Uterus (tissue), 4 donors: ENCODE data around the gene CA6. TPM values are rescaled to one million over a fixed set of nuclear protein-coding genes. Genes with fewer than 3 reads are reported as not detected.

ENCODE experiments used
- DNase-seq, 2 donors: peaks; one replicate each; pipeline ENCODE4 v3.0.0-alpha.2; 2019 to 2020
- H3K27ac ChIP-seq, 2 donors: fragments of 200-600 bp; sonication (generic); 1 replicate in 1 of 2; 2 replicates in 1 of 2; pipeline ENCODE4 v1.5.1; 2016 to 2018
- H3K27me3 ChIP-seq, 2 donors: fragments of 200-600 bp; sonication (generic); one replicate each; pipeline ENCODE4 v1.5.1; 2018 to 2019; ENCODE audit warnings: control low read depth in 1 of 2
- H3K36me3 ChIP-seq, 2 donors: fragments of 200-600 bp; sonication (generic); one replicate each; pipeline ENCODE4 v1.5.1; 2019; ENCODE audit warnings: control low read depth in 1 of 2
- H3K4me1 ChIP-seq, 2 donors: fragments of 200-600 bp; sonication (generic); one replicate each; pipeline ENCODE4 v1.5.1; 2018 to 2019; ENCODE audit warnings: control low read depth in 1 of 2
- H3K4me3 ChIP-seq, 2 donors: fragments of 200-600 bp; sonication (generic); 1 replicate in 1 of 2; 2 replicates in 1 of 2; pipeline ENCODE4 v1.5.1; 2018 to 2019; ENCODE audit warnings: mild to moderate bottlenecking in 1 of 2
- H3K9me3 ChIP-seq, 2 donors: fragments of 200-600 bp; sonication (generic); one replicate each; pipeline ENCODE4 v1.5.1; 2019; ENCODE audit warnings: control low read depth in 1 of 2
- POLR2A ChIP-seq, 2 donors: fragments of 450-650 bp; IDR thresholded peaks; one replicate each; pipeline ENCODE4 v1.6.1; 2016; ENCODE audit warnings: antibody characterized with exemption in 2 of 2, mild to moderate bottlenecking in 1 of 2, moderate library complexity in 1 of 2
- intact Hi-C: fragments of 100-400 bp; cut with DNase I; formaldehyde crosslinking; loops from one replicate; pipeline ENCODE4 v1.15.1; 2023; ENCODE audit warnings: low total_unique reads
- total RNA-seq, 4 donors: library from RNA; depleted of rRNA in 3 of 4; stranded (reverse); fragments of >200 nt in 3 of 4; gene quantifications; one replicate each; pipeline versions ENCODE4 v1.1.0 to v1.2.4, GENCODE V29; 2014 to 2023
- TF ChIP-seq, protein P1 (sequence below), 4 experiments: fragments of 200-600 bp in 2 of 4; fragments of 450-650 bp in 2 of 4; sonication (generic) in 2 of 4; IDR thresholded peaks; one replicate each; pipeline ENCODE4 v1.5.1; 2016 to 2019; ENCODE audit warnings: antibody characterized with exemption in 4 of 4, mild to moderate bottlenecking in 2 of 4, moderate library complexity in 1 of 4
- donor health status: DM: yes; HTN: yes; CAD: no.

The CA6 gene
- total RNA-seq, 4 donors from 2014 or later, result not detected

DNA sequence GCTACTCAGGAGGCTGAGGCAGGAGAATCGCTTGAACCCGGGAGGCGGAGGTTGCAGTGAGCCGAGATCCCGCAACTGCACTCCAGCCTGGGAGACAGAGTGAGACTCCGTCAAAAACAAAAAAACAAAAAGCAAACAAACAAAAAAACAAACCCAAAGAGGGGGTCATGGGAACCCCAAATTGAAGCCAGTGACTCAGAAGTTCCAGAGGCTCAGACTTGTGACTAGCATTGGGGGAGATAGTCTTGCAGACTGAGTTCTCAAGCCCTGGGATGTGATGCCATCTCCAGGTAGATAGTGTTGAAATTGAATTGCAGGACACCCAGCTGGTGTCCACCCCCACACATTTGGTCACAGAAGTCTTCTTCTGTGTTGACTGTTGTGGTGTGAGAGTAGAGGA lies 42.3 kb upstream of the CA6 start:
- H3K4me1 ChIP-seq, result no peaks in the 10 kb centered on the region

DNA sequence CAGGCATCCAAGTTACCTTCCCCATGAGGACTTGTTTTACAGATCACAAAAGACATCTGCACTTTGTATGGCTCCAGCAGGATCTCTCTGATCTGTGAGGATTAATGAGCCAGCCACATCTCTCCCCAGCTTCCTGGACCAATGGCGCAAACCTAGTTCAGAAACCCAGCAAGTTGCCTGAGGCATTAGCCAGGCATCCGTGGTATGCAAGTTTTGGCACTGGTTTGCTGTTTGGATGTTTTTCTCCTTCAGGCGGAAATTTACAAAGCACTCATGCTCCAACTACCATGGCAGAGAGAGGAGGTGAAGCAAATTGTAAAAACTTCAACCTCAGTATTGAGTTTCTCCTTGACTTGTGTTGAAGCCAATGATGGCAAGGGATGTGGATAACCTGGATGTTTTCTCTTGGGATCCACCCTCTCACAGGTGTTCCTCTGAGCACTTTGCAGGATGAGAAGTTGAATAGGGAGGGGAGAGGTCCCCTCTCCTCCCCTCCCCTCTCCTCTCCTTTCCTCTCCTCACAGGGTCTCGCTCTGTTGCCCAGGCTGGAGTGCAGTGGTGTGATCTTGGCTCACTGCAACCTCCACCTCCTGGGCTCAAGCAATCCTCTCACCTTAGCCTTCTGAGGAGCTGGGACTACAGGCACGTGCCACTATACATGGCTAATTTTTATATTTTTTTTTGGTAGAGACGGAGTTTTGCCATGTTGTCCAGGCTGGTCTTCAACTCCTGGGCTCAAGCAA lies 41.6 kb upstream of the CA6 start:
- Histone ChIP-seq H3K36me3 (no peaks in the 10 kb centered on the region), H3K27ac (peak overlapping the region; percentile 22 to 67), H3K9me3 (no peaks in the 10 kb centered on the region), H3K4me1 (no peaks in the 10 kb centered on the region), H3K27me3 (no peaks in the 10 kb centered on the region), H3K4me3 (no peak overlapping the region)
- TF ChIP-seq, protein P1, sequence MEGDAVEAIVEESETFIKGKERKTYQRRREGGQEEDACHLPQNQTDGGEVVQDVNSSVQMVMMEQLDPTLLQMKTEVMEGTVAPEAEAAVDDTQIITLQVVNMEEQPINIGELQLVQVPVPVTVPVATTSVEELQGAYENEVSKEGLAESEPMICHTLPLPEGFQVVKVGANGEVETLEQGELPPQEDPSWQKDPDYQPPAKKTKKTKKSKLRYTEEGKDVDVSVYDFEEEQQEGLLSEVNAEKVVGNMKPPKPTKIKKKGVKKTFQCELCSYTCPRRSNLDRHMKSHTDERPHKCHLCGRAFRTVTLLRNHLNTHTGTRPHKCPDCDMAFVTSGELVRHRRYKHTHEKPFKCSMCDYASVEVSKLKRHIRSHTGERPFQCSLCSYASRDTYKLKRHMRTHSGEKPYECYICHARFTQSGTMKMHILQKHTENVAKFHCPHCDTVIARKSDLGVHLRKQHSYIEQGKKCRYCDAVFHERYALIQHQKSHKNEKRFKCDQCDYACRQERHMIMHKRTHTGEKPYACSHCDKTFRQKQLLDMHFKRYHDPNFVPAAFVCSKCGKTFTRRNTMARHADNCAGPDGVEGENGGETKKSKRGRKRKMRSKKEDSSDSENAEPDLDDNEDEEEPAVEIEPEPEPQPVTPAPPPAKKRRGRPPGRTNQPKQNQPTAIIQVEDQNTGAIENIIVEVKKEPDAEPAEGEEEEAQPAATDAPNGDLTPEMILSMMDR (IDR thresholded peaks at IDR 0.05), result no peak
- TF ChIP-seq POLR2A (IDR thresholded peaks at IDR 0.05), result no peak
- peak; percentile 46 to 67 for DNase-seq
- intact Hi-C loops, result no loop called here

More for the DNA sequence above, 42.3 kb upstream of the CA6 start:
- H3K27ac ChIP-seq, result peak overlapping the region in 1 of 2 donors; percentile 67
- H3K9me3 ChIP-seq, result no peaks in the 10 kb centered on the region
- H3K4me3 ChIP-seq, result no peak overlapping the region
- intact Hi-C loops, result no loop called here
- TF ChIP-seq, protein P1 (IDR thresholded peaks at IDR 0.05), result no peak
- TF ChIP-seq POLR2A (IDR thresholded peaks at IDR 0.05), result no peak
- no peaks in the 10 kb centered on the region for H3K27me3 ChIP-seq
- no peaks in the 10 kb centered on the region for H3K36me3 ChIP-seq
- DNase-seq, result no peak

DNA sequence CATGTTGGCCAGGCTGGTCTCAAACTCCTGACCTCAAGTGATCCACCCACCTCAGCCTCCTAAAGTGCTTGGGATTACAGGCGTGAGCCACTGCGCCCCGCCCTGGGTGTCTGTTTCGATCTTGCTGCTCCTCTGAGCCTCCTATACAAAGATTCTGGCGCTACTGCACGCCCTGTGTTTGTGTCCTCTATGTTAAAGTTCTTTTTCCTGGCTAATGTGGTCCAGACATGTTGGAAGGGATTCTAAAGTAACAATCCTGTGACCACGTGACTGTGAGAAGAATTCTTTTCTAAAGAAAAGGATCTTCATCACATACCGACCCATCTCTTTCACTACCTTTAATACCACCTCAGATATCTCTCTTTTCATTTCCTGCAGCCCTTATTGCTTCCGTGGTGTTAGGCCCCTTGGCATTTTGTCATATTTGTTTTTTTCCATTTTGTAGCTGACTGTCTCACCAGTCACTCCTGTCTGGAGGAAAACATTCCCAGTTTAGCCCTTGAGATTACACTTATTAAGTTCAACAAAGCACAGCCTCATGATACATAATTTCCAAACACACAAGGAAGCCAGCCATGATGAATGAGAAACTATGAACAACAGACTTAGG lies 40.0 kb upstream of the CA6 start:
- no peaks in the 10 kb centered on the region for H3K9me3 ChIP-seq
- H3K4me3 ChIP-seq, result no peak overlapping the region
- no peaks in the 10 kb centered on the region for H3K4me1 ChIP-seq
- no peaks in the 10 kb centered on the region for H3K36me3 ChIP-seq
- H3K27ac ChIP-seq, result peak overlapping the region in 1 of 2 donors; percentile 16
- intact Hi-C loops, result no loop called here
- DNase-seq, result no peak
- no peaks in the 10 kb centered on the region for H3K27me3 ChIP-seq
- TF ChIP-seq, protein P1 (IDR thresholded peaks at IDR 0.05), result no peak
- TF ChIP-seq POLR2A (IDR thresholded peaks at IDR 0.05), result no peak

DNA sequence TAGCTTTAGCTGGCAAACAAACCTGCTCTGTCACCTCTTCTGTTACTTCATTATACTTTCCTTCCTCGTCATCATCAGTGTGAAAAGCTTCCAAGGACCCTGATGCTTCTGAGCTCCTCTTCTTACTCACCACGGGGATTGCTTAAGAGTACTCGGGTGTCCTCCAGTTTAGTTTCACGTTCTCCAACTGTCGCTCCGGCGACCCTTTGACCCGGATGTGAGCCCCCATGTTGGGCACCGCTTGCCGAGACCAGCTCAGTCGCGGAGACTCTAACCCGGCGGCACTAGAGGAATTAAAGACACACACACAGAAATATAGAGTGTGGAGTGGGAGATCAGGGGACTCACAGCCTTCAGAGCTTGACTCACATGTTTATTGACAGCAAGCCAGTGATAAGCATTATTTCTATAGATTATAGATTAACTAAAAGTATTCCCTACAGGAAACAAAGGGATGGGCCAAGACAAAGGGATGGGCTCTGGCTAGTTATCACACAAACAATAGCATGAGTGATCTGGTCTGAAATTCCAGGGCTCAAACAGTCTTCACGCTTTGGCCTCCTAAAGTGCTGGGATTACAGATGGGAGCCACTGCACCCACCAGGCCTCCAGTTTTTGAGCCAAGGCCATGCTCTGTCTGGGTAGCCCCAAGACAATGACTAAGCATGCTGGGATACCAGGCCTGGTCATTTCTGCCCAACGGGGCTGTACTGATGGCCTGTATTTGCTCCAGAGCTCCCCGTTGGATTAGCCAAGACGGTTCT lies 37.1 kb upstream of the CA6 start:
- intact Hi-C loops, result no loop called here
- Histone ChIP-seq H3K4me1 (no peaks in the 10 kb centered on the region), H3K27ac (no peak overlapping the region), H3K9me3 (no peaks in the 10 kb centered on the region), H3K36me3 (no peaks in the 10 kb centered on the region), H3K27me3 (no peaks in the 10 kb centered on the region), H3K4me3 (no peak overlapping the region)
- DNase-seq, result no peak
- TF ChIP-seq POLR2A (IDR thresholded peaks at IDR 0.05), result no peak
- TF ChIP-seq, protein P1 (IDR thresholded peaks at IDR 0.05), result no peak

DNA sequence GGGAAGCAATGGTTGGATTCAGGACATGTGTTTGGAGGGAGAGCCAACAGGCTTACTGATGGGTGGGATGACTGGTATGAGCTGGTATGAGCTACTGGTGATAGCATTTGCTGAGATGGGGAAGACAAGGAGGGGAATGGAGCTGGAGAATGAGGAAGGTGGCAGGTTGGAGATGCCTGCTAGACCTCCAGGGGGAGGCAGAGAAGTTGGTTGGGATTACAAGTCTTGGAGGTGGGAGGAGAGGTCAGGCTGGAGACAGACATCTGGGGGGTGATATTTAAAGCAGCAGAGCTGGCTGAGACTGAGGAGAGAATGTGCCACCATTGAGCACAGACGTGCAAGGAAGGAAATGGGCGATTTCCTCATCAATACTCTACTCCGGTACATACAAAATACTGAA lies 35.3 kb upstream of the CA6 start:
- intact Hi-C loops, result no loop called here
- no peak for TF ChIP-seq POLR2A (IDR thresholded peaks at IDR 0.05)
- TF ChIP-seq, protein P1 (IDR thresholded peaks at IDR 0.05), result no peak
- no peak overlapping the region for H3K4me3 ChIP-seq
- H3K36me3 ChIP-seq, result no peaks in the 10 kb centered on the region
- DNase-seq, result no peak
- H3K4me1 ChIP-seq, result no peaks in the 10 kb centered on the region
- H3K9me3 ChIP-seq, result no peaks in the 10 kb centered on the region
- no peak overlapping the region for H3K27ac ChIP-seq
- no peaks in the 10 kb centered on the region for H3K27me3 ChIP-seq
